Fibroblast of the aortic adventitia (primary cell): ENCODE measurements around the gene ZFYVE9. TPM values are rescaled to one million over a fixed set of nuclear protein-coding genes. Genes with fewer than 3 reads are reported as not detected.
A peak's percentile ranks its signal among the peaks of the same experiment; 100 is the strongest.
"Not testable (repeated sequence)": the region's sequence is repeated elsewhere in the genome, so short reads cannot be mapped to it uniquely, and the experiment has no call there.

ENCODE experiments used
- DNase-seq: peaks from one replicate; pipeline ENCODE4 v3.0.0-alpha.2; 2010; ENCODE audit warnings: low read depth
- H3K4me3 ChIP-seq: 2 replicates; pipeline ENCODE4 v1.5.1; 2011; ENCODE audit warnings: low read depth, mild to moderate bottlenecking, control low read depth, low read length, moderate library complexity
- total RNA-seq: library from RNA; depleted of rRNA; stranded (reverse); fragments of >200 nt; gene quantifications from 2 replicates; pipeline ENCODE4 v1.2.3, GENCODE V29; 2012; ENCODE audit warnings: low replicate concordance
- TF ChIP-seq, protein P1 (sequence below): IDR thresholded peaks from 2 replicates; pipeline ENCODE4 v1.5.1; 2011; ENCODE audit warnings: mild to moderate bottlenecking, low read length, control low read depth, inconsistent platforms; ENCODE audit not compliant: insufficient read depth

The ZFYVE9 gene, protein sequence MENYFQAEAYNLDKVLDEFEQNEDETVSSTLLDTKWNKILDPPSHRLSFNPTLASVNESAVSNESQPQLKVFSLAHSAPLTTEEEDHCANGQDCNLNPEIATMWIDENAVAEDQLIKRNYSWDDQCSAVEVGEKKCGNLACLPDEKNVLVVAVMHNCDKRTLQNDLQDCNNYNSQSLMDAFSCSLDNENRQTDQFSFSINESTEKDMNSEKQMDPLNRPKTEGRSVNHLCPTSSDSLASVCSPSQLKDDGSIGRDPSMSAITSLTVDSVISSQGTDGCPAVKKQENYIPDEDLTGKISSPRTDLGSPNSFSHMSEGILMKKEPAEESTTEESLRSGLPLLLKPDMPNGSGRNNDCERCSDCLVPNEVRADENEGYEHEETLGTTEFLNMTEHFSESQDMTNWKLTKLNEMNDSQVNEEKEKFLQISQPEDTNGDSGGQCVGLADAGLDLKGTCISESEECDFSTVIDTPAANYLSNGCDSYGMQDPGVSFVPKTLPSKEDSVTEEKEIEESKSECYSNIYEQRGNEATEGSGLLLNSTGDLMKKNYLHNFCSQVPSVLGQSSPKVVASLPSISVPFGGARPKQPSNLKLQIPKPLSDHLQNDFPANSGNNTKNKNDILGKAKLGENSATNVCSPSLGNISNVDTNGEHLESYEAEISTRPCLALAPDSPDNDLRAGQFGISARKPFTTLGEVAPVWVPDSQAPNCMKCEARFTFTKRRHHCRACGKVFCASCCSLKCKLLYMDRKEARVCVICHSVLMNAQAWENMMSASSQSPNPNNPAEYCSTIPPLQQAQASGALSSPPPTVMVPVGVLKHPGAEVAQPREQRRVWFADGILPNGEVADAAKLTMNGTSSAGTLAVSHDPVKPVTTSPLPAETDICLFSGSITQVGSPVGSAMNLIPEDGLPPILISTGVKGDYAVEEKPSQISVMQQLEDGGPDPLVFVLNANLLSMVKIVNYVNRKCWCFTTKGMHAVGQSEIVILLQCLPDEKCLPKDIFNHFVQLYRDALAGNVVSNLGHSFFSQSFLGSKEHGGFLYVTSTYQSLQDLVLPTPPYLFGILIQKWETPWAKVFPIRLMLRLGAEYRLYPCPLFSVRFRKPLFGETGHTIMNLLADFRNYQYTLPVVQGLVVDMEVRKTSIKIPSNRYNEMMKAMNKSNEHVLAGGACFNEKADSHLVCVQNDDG (N-terminal part only)
- 28.8 and 38.8 TPM in 2 replicates for total RNA-seq

DNA sequence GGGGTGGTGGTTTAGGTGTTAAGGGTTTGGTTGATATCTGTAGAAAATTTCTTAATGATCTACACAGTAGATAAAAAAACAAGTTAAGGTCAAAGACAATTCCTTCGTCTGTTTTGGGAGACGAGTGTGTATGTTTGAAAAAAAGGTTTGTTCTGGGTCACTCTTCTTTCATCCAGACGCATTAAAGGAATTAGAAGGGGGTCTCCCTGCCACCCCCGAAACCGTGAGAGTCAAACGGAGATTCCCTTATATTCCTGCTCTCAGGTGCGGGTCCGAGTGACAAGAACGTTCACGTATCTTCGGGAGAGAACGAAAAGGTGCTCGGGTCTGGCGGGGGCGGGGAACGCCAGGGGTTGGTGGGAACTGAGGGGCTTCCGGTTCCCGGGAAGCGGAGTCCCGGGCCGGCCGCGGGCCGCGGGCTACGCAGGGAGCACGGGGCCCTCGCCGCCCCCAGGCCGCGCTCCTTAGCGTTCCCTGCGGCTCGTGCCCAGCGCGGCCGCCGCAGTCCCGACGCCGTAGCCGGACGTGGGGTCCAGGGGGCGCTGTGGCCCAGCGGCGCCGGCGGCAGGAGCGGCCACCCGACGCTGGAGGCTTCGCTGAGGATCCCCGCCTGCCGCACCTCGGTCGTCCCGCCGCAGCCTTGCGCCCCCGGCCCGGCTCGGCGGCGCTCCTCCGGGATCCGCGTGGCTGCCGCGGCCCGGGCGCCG, at the start of gene ZFYVE9:
TSS of gene ZFYVE9 (plus strand) at position 577 of the 707 bp plus-strand sequence. CDS start 91,118 bp downstream, outside the sequence.
- TF ChIP-seq, protein P1, sequence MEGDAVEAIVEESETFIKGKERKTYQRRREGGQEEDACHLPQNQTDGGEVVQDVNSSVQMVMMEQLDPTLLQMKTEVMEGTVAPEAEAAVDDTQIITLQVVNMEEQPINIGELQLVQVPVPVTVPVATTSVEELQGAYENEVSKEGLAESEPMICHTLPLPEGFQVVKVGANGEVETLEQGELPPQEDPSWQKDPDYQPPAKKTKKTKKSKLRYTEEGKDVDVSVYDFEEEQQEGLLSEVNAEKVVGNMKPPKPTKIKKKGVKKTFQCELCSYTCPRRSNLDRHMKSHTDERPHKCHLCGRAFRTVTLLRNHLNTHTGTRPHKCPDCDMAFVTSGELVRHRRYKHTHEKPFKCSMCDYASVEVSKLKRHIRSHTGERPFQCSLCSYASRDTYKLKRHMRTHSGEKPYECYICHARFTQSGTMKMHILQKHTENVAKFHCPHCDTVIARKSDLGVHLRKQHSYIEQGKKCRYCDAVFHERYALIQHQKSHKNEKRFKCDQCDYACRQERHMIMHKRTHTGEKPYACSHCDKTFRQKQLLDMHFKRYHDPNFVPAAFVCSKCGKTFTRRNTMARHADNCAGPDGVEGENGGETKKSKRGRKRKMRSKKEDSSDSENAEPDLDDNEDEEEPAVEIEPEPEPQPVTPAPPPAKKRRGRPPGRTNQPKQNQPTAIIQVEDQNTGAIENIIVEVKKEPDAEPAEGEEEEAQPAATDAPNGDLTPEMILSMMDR = peak; percentile 54
- DNase-seq = peak; percentile 72
- peak within 1 kb of the TSS; percentile 82 for H3K4me3 ChIP-seq

DNA sequence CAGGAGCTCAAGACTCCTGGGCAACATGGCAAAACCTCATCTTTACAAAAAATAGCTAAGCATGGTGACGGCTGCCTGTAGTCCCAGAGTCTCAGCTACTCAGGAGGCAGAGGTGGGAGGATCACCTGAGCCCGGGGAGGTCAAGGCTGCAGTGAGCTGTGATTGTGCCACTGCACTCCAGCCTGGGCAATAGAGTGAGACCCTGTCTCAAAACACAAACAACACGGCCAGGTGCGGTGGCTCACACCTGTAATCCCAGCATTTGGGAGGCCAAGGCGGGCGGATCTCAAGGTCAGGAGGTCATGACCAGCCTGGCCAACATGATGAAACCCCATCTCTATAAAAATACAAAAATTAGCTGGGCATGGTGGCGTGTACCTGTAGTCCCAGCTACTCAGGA, 47.6 kb upstream of the ZFYVE9 start:
- H3K4me3 ChIP-seq = not testable (repeated sequence)

DNA sequence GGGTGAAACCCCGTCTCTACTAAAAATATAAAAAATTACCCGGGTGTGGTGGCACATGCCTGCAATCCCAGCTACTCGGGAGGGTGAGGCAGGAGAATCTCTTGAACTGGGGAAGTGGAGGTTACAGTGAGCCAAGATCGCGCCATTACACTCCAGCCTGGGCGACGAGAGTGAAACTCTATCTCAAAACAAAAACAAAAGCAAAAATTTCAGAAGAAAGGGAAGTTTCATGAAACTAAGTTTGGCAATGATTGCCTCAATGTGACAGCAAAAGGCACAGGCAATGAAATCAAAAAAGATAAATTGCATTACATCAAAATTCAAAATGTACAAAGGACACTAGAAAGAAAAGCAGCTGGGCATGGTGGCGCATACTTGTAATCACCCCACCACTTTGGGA, 45.7 kb upstream of the ZFYVE9 start:
- H3K4me3 ChIP-seq = no peak overlapping the region
- DNase-seq = no peak
- TF ChIP-seq, protein P1 = no peak

More for the DNA sequence above, 47.6 kb upstream of the ZFYVE9 start:
- not testable (repeated sequence) for DNase-seq

DNA sequence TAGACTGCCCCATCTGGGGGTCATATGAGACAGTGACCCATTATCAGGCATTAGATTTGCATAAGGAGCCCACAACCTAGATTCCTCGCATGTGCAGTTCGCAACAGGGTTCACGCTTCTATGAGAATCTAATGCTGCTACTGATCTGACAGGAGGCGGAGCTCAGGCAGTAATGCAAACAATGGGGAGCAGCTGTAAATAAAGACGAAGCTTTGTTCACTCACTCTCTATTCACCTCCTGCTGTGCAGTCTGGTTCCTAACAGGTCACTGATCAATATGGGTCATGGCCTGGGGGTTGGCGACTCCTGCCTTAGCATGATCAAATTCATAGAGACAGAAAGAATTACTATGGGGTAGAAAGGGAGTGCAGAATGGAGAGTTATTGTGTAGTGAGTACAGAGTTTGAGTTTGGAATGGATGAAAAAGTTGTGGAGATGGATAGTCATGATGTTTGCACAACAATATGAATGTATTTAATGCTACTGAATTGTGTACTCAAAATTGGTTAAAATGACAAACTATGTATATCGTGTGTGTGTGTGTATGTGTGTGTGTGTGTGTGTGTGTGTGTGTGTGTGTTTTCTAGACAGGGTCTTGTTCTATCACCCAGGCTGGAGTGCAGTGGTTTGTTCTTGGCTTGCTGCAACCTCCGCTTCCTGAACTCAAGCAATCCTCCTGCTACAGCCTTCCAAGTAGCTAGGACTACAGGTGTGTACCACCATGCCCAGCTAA, 43.6 kb upstream of the ZFYVE9 start:
- DNase-seq = no peak
- H3K4me3 ChIP-seq = no peak overlapping the region
- TF ChIP-seq, protein P1 = no peak

DNA sequence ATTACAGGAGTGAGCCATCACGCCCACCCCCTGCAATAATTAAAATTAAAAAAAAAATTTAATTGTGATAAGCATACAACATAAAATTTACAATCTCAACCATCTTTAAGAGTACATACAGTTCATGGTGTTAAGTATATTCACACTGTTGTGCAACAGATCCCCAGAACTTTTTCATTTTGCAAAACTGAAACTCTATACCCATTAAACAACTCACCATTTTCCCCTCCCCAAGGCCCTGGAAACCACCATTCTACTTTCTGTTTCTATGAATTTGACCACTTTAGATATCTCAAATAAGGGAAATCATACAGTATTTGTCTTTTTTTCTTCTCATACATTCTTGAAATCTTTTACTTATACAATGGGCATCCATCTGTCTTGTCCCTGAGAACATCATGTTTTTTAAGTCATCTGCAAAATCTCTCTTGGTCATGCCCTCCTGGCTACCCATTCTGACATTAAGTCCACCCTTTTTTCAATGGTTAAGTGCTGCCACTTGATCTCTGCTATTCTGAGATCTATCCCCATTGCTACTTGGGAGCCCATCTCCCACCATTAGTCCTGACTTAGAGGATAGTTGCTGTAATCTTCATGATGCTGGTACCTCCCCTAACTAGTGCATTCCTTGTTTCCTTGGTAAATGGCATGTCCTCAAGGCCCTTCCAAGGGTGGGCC, 39.4 kb upstream of the ZFYVE9 start:
- H3K4me3 ChIP-seq = no peak overlapping the region
- DNase-seq = no peak
- TF ChIP-seq, protein P1 = no peak

DNA sequence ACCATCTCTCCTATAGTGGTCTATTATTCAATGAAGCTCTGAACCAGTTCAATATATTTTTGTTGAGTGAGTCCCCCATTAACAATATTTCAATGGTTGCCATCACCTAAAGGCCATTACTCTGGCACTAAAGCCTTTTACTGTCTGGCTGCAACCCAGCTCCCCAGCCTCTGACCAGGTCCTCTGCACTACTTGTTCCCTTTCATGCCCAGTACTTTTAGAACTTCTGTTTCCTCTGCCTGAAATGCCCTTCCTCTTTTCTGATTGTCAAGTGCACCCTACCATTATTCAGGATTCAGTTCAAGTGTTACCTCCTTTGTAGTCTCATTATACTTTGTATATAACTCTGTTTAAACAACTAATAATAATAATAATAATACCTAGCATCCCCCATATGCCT, 30.4 kb upstream of the ZFYVE9 start:
- TF ChIP-seq, protein P1 = no peak
- no peak for DNase-seq
- no peak overlapping the region for H3K4me3 ChIP-seq
